ENCODE data around the gene HTR1D. TPM values are rescaled to one million over a fixed set of nuclear protein-coding genes. Genes with fewer than 3 reads are reported as not detected.

Gene HTR1D
- total and polyA plus RNA-seq, 2 donors (not counting 3 experiments of a cell fraction or from before 2014, with no cell fraction given), result 1.5 to 1.9 TPM

DNA sequence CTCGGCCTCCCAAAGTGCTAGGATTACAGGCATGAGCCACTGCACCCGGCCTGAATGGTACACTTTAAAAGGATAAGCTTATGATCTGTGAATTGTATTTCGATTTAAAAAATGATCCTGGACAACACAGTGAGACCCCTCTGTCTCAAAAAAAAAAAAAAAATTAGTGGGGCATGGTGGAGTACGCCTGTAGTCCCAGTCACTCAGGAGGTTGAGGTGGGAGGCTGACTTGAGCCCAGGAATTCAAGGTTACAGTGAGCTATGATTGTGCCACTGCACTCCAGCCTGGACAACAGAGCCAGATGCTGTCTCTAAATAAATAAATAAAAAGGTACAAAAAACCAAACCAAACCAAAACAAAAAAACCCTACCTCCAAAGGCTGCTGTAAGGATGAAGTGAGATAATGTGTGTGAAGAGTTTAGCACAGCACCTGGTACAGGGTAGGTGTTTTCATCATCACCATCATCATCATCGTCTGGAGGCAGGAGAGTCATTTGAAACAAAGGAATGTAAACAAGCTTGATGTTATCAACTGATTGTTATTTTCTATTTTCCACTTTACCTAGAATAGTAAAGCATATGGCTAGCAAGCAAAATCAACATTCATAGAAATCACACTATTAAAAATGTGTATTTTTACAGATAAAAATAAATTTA is 22.5 kb upstream of the HTR1D start:
- no peaks in the 10 kb centered on the region for H4K20me1 ChIP-seq (replicated peaks; ENCODE audit: control insufficient read depth, extremely low read depth, insufficient read depth, low read length)
- H3K36me3 ChIP-seq (ENCODE audit: control insufficient read depth in 2 of 2, extremely low read depth in 1 of 2, insufficient read depth in 2 of 2, low read length in 2 of 2), result no peaks in the 10 kb centered on the region
- POLR2A ChIA-PET, result no interaction called here
- H3K9me1 ChIP-seq (replicated peaks; ENCODE audit: control insufficient read depth, extremely low read depth, insufficient read depth, low read length), result no peaks in the 10 kb centered on the region
- DNase-seq (ENCODE audit: low read depth, low spot score) (no peak), FAIRE-seq (no peak)
- intact Hi-C loops (cut with micrococcal nuclease) (no loop called here), dilution Hi-C loops (cut with MboI; ENCODE audit: extremely low pct_ligation_motif_present, low sequenced_read_pairs) (no loop called here)
- no peaks in the 10 kb centered on the region for H3K9me3 ChIP-seq (replicated peaks; ENCODE audit: control insufficient read depth, insufficient read depth, low read length)
- no TSS peak for BruUV-seq (replicated peaks)
- no peak overlapping the region for H2AFZ ChIP-seq (ENCODE audit: low read depth, low read length)
- no peak overlapping the region for H3K4me2 ChIP-seq (ENCODE audit: insufficient read depth, low read length)
- CTCF ChIA-PET, result interaction anchor here (0.7 to 0.8 kb wide), 2 partner anchors 10 to 12 kb away, joined by 3 read pairs; no protein-coding TSS in a partner anchor
- H3K27ac ChIP-seq (ENCODE audit: insufficient read depth, low read depth, low read length), result no peak overlapping the region
- no peak overlapping the region for H3K9ac ChIP-seq (replicated peaks; ENCODE audit: extremely low read depth, insufficient read depth, low read length)
- no peaks in the 10 kb centered on the region for H3K79me2 ChIP-seq (ENCODE audit: control insufficient read depth, insufficient read depth, low read length)
- no peaks in the 10 kb centered on the region for H3K4me1 ChIP-seq (ENCODE audit: control insufficient read depth, extremely low read depth, insufficient read depth, low read length)
- no peak for TF ChIP-seq POLR2A (IDR thresholded peaks at IDR 0.05; ENCODE audit: low read depth, low read length)
- TF ChIP-seq, protein P1, sequence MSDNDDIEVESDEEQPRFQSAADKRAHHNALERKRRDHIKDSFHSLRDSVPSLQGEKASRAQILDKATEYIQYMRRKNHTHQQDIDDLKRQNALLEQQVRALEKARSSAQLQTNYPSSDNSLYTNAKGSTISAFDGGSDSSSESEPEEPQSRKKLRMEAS (IDR thresholded peaks at IDR 0.05; ENCODE audit: insufficient read depth, insufficient read length), result no peak
- TF ChIP-seq FOS (IDR thresholded peaks at IDR 0.05; ENCODE audit: borderline replicate concordance, insufficient read depth, low read length), result no peak
- no peak for TF ChIP-seq GATA2 (IDR thresholded peaks at IDR 0.05; ENCODE audit: insufficient read depth, insufficient read length, low read depth, low read length)
- TF ChIP-seq JUN (IDR thresholded peaks at IDR 0.05; ENCODE audit: borderline replicate concordance, insufficient read depth, insufficient read length, low read depth), result no peak
- no peak for TF ChIP-seq EZH2 (IDR thresholded peaks at IDR 0.05; ENCODE audit: borderline replicate concordance, low read depth, low read length, severe bottlenecking)
- TF ChIP-seq, protein P2, sequence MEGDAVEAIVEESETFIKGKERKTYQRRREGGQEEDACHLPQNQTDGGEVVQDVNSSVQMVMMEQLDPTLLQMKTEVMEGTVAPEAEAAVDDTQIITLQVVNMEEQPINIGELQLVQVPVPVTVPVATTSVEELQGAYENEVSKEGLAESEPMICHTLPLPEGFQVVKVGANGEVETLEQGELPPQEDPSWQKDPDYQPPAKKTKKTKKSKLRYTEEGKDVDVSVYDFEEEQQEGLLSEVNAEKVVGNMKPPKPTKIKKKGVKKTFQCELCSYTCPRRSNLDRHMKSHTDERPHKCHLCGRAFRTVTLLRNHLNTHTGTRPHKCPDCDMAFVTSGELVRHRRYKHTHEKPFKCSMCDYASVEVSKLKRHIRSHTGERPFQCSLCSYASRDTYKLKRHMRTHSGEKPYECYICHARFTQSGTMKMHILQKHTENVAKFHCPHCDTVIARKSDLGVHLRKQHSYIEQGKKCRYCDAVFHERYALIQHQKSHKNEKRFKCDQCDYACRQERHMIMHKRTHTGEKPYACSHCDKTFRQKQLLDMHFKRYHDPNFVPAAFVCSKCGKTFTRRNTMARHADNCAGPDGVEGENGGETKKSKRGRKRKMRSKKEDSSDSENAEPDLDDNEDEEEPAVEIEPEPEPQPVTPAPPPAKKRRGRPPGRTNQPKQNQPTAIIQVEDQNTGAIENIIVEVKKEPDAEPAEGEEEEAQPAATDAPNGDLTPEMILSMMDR (IDR thresholded peaks at IDR 0.05; ENCODE audit: extremely low read depth in 1 of 2, insufficient read depth in 1 of 2, low read depth in 1 of 2, low read length in 2 of 2), result no peak
- no peak for TF ChIP-seq MYC (IDR thresholded peaks at IDR 0.05; ENCODE audit: low read depth, low read length)
- H3K4me3 ChIP-seq (replicated peaks in 1 of 3; ENCODE audit: insufficient read depth in 1 of 3, low read depth in 1 of 3, low read length in 3 of 3), result no peak overlapping the region
- H3K27me3 ChIP-seq (ENCODE audit: control insufficient read depth in 2 of 2, insufficient read depth in 2 of 2, low read length in 2 of 2), result no peaks in the 10 kb centered on the region

All from endothelial cell of umbilical vein (primary cell).